ENCODE measurements around the gene BLOC1S6.

The BLOC1S6 gene

GRCh38 chr15:45588219-45588875, 1.2 kb downstream of the BLOC1S6 start:
- DNase-seq: no peak

DNA sequence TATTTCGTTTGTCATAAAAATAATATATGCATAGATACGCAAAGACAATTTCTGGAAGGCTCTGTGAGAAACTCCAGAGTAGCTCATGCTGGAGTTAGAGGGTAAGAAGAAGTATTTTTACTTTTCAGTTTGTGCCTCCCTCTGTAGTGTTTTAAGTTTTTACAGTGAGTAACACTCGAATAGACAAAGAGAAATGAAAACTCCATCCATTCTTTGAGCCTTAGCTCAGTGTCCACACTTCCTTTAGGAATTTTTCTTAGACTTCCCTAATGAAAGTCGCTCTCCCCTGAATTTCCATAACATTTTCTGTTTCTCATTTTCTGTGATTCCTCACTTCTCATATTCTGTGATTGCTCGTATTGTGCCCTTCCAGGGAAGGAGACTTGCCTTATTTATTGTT, 2.1 kb downstream of the BLOC1S6 start:
- no peak for DNase-seq

GRCh38 chr15:45594319-45594718, 7.1 kb downstream of the BLOC1S6 start:
- no peak for DNase-seq

GRCh38 chr15:45594835-45595530, 7.8 kb downstream of the BLOC1S6 start:
- no peak for DNase-seq

- DNase-seq: no peak
These were observed 16.7 kb downstream of the BLOC1S6 start for GRCh38 chr15:45603881-45604280.

DNA sequence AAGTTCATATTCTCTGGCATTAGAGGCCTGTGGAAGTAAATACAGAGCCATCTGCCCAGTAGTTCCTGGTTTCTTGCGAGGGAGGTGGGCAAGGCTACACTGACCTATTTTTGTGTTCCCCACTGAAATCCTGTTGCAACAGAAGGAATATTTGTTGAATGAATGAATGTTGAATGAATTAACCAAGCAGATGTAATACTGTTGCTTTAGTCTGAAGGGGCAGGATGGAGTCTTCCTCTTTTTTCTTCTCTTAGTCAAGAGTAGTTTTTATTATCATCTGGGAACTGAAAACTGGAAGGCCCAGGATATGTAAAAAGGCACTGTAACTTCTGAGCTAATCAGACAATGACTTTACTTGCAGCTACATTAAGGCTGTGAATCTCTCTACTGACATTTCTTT, 17.1 kb downstream of the BLOC1S6 start:
- no peak for DNase-seq

GRCh38 chr15:45606413-45606812, 19.2 kb downstream of the BLOC1S6 start:
- DNase-seq: no peak

GRCh38 chr15:45606841-45607240, 19.7 kb downstream of the BLOC1S6 start:
- no peak for DNase-seq

DNA sequence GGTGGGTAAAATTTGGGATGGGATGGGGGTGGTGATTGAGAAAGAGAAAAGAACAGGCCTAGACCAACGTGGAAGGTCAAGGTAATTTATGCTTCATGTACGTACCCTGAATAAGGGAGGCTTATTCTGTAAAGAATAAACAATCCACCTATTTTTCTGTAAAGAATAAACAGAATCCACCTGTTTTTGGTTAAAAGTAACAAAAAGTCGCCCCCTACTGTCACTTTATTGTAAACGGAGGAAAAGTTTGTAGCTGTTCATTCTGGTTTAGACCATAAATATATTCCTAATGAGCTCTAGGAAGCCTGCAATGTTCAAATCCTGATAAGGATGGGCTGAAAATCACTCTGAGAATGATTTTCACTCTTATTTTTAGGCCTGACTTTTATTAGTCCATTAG, 24.1 kb downstream of the BLOC1S6 start:
- no peak for DNase-seq

GRCh38 chr15:45612790-45613415, 25.7 kb downstream of the BLOC1S6 start:
- DNase-seq: no peak

DNA sequence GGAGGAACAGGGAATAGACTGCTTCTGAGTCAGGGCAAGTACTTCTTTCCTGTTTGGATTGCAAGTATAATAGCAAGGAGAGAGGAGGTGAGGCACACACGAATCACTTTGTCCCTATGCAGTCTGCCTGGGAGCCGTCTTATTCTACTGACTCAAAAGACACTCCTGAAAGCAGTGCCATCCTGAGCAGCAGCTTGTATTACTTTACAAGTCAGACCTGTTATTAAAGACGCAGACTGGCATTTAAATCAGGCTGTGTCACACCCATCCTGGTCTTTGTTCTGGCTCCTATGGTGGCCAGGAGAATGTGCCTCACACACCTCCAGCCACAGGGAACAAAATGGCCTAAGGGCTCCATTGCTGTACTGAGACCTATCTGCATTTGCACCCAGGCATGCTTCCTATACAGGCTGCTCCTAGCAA, 29.7 kb downstream of the BLOC1S6 start:
- DNase-seq: no peak

DNA sequence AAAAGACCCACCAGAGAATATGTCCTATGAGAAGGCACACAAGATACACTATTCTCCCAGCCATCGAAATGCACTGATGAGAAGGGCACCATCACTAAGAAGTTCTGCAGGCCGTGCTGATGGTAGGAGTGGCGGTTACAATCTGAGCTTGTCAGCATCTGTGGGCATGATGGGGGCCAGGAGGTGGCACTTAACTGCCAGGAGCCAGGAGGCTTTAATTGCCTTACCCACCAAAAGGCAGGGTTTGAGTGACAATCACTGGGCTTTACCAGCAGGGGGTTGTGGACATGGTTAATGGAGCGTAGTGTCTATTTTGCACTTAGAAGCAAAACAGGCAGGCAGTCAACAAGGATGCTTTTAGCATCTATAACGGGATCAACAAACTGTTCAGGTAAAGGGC, 31.6 kb downstream of the BLOC1S6 start:
- no peak for DNase-seq

GRCh38 chr15:45628136-45628535, 41.0 kb downstream of the BLOC1S6 start:
- DNase-seq: no peak

GRCh38 chr15:45630917-45631691, 43.9 kb downstream of the BLOC1S6 start:
- DNase-seq: no peak

DNA sequence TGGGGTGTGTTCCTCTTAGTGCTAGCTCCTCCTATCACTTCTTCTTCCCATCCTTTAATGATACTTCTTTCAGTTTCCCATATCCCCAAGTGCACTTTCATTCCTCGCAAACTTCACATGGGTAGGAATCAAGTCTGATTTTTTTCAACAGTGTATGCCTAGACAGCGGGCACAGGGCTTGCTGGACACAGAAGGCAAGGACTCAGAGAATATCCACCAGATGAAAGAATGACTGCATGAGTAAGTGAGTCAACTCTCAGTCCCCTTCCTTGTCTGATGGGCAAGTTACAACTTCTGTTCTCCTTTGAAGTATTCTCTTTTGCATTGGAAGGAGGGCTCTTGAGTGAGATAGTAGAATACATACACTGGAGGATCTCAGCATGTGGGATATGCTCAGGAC, 44.6 kb downstream of the BLOC1S6 start:
- DNase-seq: no peak

GRCh38 chr15:45634432-45635190, 47.4 kb downstream of the BLOC1S6 start, which contains the start of gene SQOR:
TSS of gene SQOR (plus strand) at chr15:45635029. CDS start at chr15:45658924, 23,895 bp downstream.
- DNase-seq: peak; percentile 31 to 55 (median 42)

DNA sequence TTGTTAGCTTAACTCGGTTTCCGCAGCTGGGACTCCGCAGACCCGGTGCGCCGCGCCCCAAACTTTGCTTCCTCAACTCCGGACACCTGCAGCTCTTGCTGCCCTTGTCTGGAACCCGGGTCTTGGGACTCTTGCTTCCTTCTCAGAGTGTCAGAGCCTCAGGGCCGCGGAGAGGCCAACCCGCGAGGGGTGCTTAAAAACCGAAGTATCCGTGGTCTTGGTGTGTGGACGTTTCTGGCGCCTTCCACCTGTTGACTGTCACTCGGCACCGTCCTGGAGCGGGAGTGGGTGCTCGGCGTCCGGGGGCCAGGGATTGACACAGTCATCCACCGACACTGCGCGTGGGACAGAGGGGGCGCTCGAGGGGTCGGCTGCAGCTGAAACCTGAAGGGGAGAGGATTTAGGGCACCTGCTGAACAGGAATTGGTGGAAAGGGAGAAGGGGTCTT, 48.0 kb downstream of the BLOC1S6 start:
- DNase-seq: peak; percentile 34 to 52 (median 46)

GRCh38 chr15:45635763-45636292, 48.6 kb downstream of the BLOC1S6 start:
- DNase-seq: no peak

GRCh38 chr15:45637141-45637540, 50.0 kb downstream of the BLOC1S6 start:
- no peak for DNase-seq

GRCh38 chr15:45637552-45638033, 50.4 kb downstream of the BLOC1S6 start:
- DNase-seq: peak in 2 of 4 experiments; percentile 4 to 10

GRCh38 chr15:45640616-45641015, 53.4 kb downstream of the BLOC1S6 start:
- no peak for DNase-seq

DNA sequence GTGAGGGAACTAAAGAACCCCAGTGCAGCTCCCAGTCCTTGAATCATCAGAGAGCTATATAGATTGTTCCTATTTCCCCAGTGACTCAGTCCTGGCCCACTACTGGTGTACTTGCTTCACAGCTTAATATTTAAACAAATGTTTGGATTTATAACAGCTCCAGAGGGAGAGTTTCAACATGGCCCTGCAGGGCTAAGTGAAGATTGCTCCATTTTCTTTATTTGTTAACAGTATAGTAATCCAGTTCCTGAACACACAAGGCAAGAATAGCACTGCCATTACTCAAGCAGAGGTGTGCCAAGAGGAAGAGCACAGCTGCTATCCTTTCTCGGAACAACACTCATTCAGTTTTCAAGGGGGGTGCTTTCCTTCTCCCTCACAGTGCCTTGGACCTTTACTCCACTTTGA, 54.2 kb downstream of the BLOC1S6 start:
- DNase-seq: no peak
